Fibroblast of skin of left quadriceps (primary cell): ENCODE data around the gene CAPN15.
"Not testable (repeated sequence)": the region's sequence is repeated elsewhere in the genome, so short reads cannot be mapped to it uniquely, and the experiment has no call there.

ENCODE experiments used
- DNase-seq, 2 experiments: peaks; one replicate each; pipeline ENCODE4 v3.0.0-alpha.2; 2013; ENCODE audit warnings: low read depth in 2 of 2

CAPN15 gene

DNA sequence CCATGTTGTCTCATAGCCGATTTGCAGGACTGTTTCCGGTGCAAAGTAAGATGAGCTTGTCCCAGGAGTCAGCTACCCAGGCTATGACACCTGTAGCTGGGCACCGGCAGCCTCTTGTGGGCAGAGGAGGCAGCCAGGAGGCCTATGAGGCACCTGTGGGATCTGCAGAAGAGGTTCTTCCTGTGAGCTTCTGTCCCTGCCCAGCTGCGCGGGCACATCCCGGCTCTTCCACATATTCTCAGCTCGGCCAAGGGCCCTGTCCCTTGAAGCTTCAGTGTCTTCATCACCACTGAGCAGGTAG, 21.3 kb upstream of the CAPN15 start:
- no peak for DNase-seq

DNA sequence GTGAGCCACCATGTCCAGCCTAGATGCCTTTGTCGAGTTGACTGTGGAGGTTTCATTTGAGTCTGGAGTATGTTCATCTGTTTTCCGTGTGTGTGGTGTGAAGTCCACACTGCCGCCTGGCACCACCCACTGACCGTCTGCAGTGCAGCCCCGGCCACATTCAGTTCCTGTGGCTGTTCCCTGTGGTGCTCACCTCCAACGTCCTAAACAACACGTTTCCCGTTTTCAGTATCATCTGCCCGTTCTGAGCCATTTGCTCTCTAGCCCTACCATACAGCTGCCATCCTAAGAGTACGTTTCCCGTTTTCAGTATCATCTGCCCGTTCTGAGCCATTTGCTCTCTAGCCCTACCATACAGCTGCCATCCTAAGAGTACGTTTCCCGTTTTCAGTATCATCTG, 20.0 kb upstream of the CAPN15 start:
- DNase-seq, result not testable (repeated sequence)

DNA sequence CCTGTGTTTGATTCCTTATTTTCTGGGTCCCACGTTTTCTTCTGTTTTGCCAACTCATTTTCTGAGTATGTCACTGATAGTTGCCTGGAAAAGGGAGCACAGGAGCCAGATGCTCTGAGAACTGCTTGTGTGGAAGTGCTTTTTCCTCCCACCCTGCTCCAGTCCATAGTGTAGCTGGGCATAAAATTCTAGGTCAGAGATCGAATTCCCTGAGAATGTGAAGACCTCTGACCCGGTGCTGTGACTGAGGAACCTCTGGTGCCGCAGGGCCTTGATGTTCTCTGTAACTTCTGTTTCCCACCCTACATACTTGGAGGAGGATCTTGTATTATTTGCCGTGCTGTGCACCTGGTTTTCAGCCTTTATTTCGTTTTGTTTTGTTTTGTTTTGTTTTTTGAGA, 19.5 kb upstream of the CAPN15 start:
- DNase-seq, result no peak

DNA sequence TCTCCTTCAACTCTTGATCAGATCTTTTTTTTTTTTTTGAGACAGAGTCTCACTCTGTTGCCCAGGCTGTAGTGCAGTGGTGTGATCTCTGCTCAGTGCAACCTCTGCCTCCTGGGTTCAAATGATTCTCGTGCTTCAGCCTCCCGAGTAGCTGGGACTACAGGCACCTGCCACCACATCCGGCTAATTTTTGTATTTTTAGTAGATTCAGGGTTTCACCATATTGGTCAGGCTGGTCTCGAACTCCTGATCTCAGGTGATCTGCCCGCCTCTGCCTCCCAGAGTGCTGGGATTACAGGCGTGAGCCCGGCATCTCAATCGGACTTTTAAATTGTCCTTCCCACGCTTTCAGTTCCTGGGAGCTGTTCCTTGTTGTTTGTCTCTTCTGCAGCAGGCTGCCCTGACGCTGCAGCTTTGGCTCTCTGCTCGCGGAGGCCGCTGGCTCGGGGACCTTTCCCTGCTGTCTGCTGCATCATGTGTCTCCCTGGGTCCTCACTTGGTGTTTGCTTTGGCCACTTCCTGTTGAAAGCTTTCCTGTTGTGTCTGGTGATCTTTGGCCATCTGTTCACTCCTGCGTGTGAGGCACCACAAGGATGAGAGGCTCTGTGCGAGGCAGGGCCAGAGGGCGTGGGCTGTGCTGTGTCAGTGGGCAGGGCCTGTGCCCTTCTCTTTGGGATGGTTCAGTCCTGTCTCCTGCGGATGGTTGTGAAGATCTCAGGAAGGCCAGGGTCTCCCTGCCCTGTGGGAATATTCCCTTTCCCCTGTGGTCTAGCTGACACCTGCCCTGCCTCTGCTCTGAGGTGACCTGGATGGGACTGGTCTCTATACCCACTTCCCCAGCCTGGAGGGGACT, 18.4 kb upstream of the CAPN15 start:
- DNase-seq, result no peak

- no peak for DNase-seq
These were observed 17.3 kb upstream of the CAPN15 start for GRCh38 chr16:510066-510825.

- no peak for DNase-seq
These were observed 14.7 kb upstream of the CAPN15 start for GRCh38 chr16:512802-513201.

- DNase-seq, result no peak
These were observed 13.6 kb upstream of the CAPN15 start for GRCh38 chr16:513950-514349.

GRCh38 chr16:515175-515938, 12.2 kb upstream of the CAPN15 start:
- DNase-seq, result no peak

DNA sequence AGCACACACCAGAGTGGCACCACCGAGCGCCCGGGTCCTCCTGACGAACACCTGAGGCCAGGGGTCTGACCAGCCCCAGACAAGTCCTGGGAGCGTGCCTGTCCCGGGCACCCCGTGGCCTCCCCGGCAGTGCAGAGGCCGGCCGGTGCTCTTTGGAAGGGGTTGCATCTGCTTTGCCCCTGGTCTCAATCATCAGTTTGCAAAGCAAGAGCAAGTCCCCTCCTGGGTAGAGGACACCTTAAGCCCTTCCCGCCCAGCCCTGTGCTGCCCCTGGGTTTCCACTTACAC, 11.6 kb upstream of the CAPN15 start:
- DNase-seq, result no peak

DNA sequence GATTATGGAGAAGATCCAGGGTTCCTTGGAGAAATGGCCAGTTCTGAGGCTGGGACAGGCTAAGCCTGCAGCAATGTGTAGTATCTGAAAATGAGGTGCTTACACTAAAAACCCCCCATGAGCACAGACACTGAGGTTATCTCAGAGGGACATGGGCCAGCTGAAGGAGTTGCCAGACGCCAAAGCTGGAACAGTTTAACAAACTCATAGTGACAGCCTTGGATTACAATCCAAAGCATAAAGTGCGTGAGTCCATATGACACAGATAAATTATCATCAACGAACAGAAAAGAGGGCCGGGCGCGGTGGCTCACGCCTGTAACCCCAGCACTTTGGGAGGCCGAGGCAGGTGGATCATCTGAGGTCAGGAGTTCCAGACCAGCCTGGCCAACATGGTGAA, 11.2 kb upstream of the CAPN15 start:
- DNase-seq, result no peak

DNA sequence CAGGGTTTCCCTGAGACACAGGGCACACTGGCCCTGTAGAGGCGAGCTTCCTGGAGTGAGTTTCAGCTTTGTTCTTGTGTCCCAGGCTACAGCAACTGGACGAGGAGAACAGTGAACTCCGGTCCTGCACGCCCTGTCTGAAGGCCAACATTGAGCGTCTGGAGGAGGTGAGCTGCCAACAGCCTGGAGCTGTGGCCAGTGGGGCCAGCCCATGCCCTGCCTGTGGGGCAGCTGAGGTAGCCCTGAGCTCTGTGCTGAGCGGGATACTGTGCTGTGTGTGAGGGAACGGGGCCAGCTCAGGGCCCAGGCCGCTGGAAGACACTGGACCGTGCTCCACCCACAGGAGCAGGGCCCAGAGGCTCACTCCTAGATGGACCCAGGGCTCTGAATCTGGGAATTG, 8.7 kb upstream of the CAPN15 start:
- no peak for DNase-seq

- DNase-seq, result no peak
These were observed 8.1 kb upstream of the CAPN15 start for GRCh38 chr16:519425-519824.

- DNase-seq, result no peak
These were observed 7.4 kb upstream of the CAPN15 start for GRCh38 chr16:519841-520687.

- no peak for DNase-seq
These were observed 6.7 kb upstream of the CAPN15 start for GRCh38 chr16:520847-521246.

DNA sequence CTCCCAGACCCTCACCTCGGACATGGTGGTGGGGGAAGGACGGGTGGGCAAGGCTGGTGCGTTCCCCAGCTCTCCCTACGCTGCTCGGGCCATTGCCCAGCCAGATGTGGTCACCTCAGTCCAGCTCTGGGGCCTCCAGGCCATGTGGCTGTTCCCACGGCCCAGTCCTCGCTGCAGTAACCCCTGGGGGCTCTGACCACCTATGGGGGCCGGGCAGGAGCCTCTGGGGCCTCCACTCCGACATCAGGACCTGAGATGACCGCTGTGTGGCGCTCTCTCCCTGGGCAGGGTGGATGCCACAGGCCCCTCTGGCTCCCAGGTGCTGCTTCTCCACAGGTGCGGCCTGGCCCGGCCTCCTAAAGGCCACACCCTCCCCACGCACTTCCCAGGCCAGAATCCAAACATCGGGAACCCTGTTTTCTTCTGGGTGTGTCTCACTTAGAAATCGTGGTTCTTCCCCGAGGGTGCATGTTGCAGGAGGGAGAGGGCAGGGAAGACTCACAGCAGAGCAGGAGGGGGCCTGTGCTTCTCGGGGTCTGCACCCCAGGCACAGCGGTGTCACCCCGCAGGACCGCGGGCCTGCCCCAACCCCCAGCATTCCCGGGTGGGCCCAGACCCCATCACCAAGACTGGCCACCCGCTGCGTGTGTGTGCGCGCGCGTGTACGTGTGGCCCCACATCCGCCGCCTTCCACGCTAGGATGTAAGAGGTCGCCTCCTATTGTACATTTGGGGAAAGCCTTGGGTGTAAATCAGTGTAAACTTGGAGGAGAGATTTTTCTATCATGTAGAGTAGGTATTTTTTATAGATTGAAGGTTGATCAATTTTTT, 5.9 kb upstream of the CAPN15 start:
- no peak for DNase-seq

- no peak for DNase-seq
These were observed 5.0 kb upstream of the CAPN15 start for GRCh38 chr16:522320-523096.

DNA sequence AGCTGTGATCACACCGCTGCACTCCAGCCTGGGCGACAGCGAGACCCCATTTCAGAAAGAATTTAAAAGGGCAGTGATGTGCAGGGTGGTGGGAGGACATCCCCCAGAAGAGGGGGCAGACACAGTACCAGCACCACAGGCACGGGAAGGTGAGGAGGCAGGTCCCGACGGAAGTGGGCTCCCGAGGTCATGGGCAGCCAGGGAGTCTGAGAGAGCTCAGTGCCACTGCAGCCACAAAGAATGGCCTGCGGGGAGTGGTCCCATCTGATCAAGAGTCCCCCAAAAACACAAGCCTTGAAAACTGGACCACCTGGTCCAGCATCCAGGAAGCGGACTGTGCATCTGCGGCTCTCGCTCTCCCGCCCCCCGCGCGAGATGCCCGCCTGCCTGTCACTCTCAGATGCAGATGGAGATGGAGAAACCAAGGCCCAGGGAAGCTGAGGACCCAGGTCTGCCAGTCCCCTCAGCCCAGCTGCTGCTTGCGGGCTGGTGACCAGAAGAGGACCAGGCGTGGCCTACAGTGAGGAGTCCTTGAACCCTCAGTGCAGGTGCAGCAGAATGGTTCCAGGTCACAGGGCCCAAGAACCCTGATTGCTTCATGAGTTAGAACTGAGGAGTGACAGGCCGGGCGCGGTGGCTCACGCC, 4.3 kb upstream of the CAPN15 start:
- no peak for DNase-seq

DNA sequence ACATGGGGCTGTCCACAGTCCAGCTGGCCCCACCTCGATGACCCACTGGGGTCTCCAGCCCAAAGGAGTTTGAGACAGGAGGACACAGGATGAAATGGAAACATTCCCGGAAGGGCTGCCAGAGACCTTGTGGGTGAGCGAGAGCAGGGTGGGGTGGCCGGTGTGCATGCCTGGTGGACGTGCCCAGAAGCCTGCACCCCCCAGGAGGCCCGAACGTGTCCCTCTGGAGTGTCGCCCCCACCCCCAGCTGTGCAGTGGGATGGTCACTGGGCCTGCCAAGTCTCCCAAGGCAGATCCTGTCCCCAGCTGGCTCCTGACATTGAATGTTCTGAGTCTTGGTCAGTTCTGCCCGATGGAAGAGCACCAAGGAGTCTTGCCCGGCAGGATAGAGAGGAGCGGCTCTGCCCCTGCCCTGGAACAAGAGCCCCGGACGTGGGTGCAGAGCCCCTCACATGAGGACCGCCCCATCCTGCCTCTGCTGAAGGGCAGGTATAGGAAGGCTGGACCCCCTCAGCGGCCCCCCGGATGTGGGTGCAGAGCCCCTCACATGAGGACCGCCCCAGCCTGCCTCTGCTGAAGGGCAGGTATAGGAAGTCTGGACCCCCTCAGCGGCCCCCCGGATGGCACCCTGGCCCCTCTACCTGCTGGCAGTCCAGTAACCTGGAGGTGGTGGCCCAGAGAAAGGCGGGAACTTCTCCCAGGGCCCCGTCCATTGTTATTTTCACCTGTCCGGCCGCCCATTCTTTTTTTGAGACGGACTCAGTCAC, 3.1 kb upstream of the CAPN15 start:
- no peak for DNase-seq

DNA sequence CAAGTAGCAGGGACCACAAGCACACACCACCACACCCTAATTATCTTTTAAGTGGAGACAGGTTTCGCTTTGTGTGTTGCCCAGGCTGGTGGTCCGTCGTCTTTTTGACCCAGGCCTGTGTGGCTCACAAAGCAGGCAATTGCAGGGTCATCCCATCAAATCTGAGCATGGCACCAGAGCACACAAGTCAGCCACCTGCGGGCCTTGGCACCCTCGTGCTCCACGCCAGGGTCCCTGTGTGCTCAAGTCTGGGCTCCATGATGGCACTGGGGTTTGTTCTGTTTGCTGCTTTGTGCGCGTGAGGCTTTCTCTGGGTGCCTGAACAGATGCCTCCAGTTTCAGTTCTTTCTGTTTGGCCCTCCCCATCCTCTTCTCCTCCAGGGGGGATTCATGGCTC, 2.4 kb upstream of the CAPN15 start:
- DNase-seq, result no peak
